ENCODE measurements around the gene VPS16. TPM values are rescaled to one million over a fixed set of nuclear protein-coding genes. Genes with fewer than 3 reads are reported as not detected.
"Not testable (repeated sequence)": the region's sequence is repeated elsewhere in the genome, so short reads cannot be mapped to it uniquely, and the experiment has no call there.

The VPS16 gene
- total RNA-seq, 1 experiment from 2014 or later, result 38.1 TPM

- DNase-seq (ENCODE audit: low read depth, low spot score), result no peak
- H4K20me1 ChIP-seq (ENCODE audit: insufficient read depth), result no peaks in the 10 kb centered on the region
- H3K36me3 ChIP-seq (ENCODE audit: control insufficient read depth in 1 of 2, insufficient read depth in 2 of 2, low read length in 2 of 2), result no peaks in the 10 kb centered on the region
- CTCF ChIA-PET, result interaction anchor here (0.7 kb wide), 1 partner anchor 28 kb away, joined by 3 read pairs; no protein-coding TSS in a partner anchor
- intact Hi-C loops (cut with micrococcal nuclease), result no loop called here
- no TSS peak for BruUV-seq (replicated peaks)
- no peak overlapping the region for H3K4me2 ChIP-seq (ENCODE audit: low read length)
- H3K9me2 ChIP-seq (ENCODE audit: insufficient read depth), result no peaks in the 10 kb centered on the region
- no peak for ATAC-seq
- TF ChIP-seq ZNF274 (IDR thresholded peaks at IDR 0.05; ENCODE audit: low read depth, low read length), result no peak
- TF ChIP-seq POLR2AphosphoS5 (IDR thresholded peaks at IDR 0.05; ENCODE audit: low read depth, low read length), result no peak
- no peak for TF ChIP-seq TCF7L2 (IDR thresholded peaks at IDR 0.05; ENCODE audit: borderline replicate concordance, extremely low read depth, insufficient read depth, insufficient read length)
- no peak for TF ChIP-seq POLR2A (IDR thresholded peaks at IDR 0.05; ENCODE audit: borderline replicate concordance, extremely low read depth, insufficient read depth, insufficient read length)
- TF ChIP-seq CTCF (IDR thresholded peaks at IDR 0.05 in 2 of 3, conservative IDR thresholded peaks at IDR 0.05 in 1 of 3; ENCODE audit: borderline replicate concordance in 1 of 3, insufficient read depth in 1 of 3, low read depth in 2 of 3, low read length in 2 of 3), result no peak
- no peak for TF ChIP-seq EZH2 (IDR thresholded peaks at IDR 0.05)
- no peak for TF ChIP-seq SP1 (IDR thresholded peaks at IDR 0.05; ENCODE audit: low read depth)
- H3K4me1 ChIP-seq (ENCODE audit: control insufficient read depth in 1 of 2, insufficient read depth in 2 of 2, low read length in 2 of 2), result peaks cover 0 to 15% of the 10 kb centered on the region in 2 experiments; a peak in 2 of 4 replicates
- no peak overlapping the region for H2AFZ ChIP-seq (ENCODE audit: low read depth, low read length, poor library complexity, severe bottlenecking)
- no peak overlapping the region for H3K27ac ChIP-seq (ENCODE audit: low read depth, low read length)
- POLR2A ChIA-PET, result no interaction called here
- H3K79me2 ChIP-seq (ENCODE audit: insufficient read depth, low read length), result peaks cover 82% of the 10 kb centered on the region
- no peak overlapping the region for H3K4me3 ChIP-seq (replicated peaks in 1 of 2; ENCODE audit: low read depth in 1 of 2, low read length in 2 of 2)
- no peaks in the 10 kb centered on the region; a peak in 1 of 4 replicates for H3K9me3 ChIP-seq (ENCODE audit: control insufficient read depth in 1 of 2, insufficient read depth in 1 of 2, low read depth in 1 of 2, low read length in 2 of 2)
- H3K27me3 ChIP-seq (ENCODE audit: insufficient read depth, low read length), result no peaks in the 10 kb centered on the region
- H3K9ac ChIP-seq (ENCODE audit: low read length), result no peak overlapping the region
- RAD21 ChIA-PET (ENCODE audit: low non-redundant PET in 1 of 2, low total read pairs in 2 of 2, uncharacterized antibody in 2 of 2, unreplicated experiment in 2 of 2), result no interaction called here
Measured at GRCh38 chr20:2894221-2894620, 53.7 kb downstream of the VPS16 start.

GRCh38 chr20:2895154-2895553, 54.6 kb downstream of the VPS16 start:
- H3K9ac ChIP-seq (ENCODE audit: low read length); BruUV-seq (replicated peaks); H3K4me2 ChIP-seq (ENCODE audit: low read length); H3K9me3 ChIP-seq (ENCODE audit: control insufficient read depth in 1 of 2, insufficient read depth in 1 of 2, low read depth in 1 of 2, low read length in 2 of 2); ATAC-seq; CTCF ChIA-PET; H3K4me3 ChIP-seq (replicated peaks in 1 of 2; ENCODE audit: low read depth in 1 of 2, low read length in 2 of 2); RAD21 ChIA-PET (ENCODE audit: low non-redundant PET in 1 of 2, low total read pairs in 2 of 2, uncharacterized antibody in 2 of 2, unreplicated experiment in 2 of 2); intact Hi-C loops (cut with micrococcal nuclease); H3K36me3 ChIP-seq (ENCODE audit: control insufficient read depth in 1 of 2, insufficient read depth in 2 of 2, low read length in 2 of 2); H3K27ac ChIP-seq (ENCODE audit: low read depth, low read length); H2AFZ ChIP-seq (ENCODE audit: low read depth, low read length, poor library complexity, severe bottlenecking); H4K20me1 ChIP-seq (ENCODE audit: insufficient read depth); POLR2A ChIA-PET; H3K27me3 ChIP-seq (ENCODE audit: insufficient read depth, low read length); H3K9me2 ChIP-seq (ENCODE audit: insufficient read depth); DNase-seq (ENCODE audit: low read depth, low spot score): not testable (repeated sequence)
- peaks cover 0 to 13% of the 10 kb centered on the region in 2 experiments; a peak in 2 of 4 replicates for H3K4me1 ChIP-seq (ENCODE audit: control insufficient read depth in 1 of 2, insufficient read depth in 2 of 2, low read length in 2 of 2)
- peaks cover 80% of the 10 kb centered on the region for H3K79me2 ChIP-seq (ENCODE audit: insufficient read depth, low read length)
